Measurements from ENCODE around the gene PAIP1.
"Not testable (repeated sequence)": the region's sequence is repeated elsewhere in the genome, so short reads cannot be mapped to it uniquely, and the experiment has no call there.

PAIP1 gene, protein sequence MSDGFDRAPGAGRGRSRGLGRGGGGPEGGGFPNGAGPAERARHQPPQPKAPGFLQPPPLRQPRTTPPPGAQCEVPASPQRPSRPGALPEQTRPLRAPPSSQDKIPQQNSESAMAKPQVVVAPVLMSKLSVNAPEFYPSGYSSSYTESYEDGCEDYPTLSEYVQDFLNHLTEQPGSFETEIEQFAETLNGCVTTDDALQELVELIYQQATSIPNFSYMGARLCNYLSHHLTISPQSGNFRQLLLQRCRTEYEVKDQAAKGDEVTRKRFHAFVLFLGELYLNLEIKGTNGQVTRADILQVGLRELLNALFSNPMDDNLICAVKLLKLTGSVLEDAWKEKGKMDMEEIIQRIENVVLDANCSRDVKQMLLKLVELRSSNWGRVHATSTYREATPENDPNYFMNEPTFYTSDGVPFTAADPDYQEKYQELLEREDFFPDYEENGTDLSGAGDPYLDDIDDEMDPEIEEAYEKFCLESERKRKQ

GRCh38 chr5:43556857-43557542 lies at the start of gene PAIP1:
Gene PAIP1 (minus strand): TSS chr5:43557077. CDS start chr5:43556846, 231 bp downstream.
- DNase-seq (ENCODE audit: low read depth): peak; percentile 73

- DNase-seq (ENCODE audit: low read depth): no peak
Measured at GRCh38 chr5:43606351-43606750, 49.5 kb upstream of the PAIP1 start.

- no peak for DNase-seq (ENCODE audit: low read depth)
Measured at GRCh38 chr5:43604699-43605098, 47.8 kb upstream of the PAIP1 start.

DNA sequence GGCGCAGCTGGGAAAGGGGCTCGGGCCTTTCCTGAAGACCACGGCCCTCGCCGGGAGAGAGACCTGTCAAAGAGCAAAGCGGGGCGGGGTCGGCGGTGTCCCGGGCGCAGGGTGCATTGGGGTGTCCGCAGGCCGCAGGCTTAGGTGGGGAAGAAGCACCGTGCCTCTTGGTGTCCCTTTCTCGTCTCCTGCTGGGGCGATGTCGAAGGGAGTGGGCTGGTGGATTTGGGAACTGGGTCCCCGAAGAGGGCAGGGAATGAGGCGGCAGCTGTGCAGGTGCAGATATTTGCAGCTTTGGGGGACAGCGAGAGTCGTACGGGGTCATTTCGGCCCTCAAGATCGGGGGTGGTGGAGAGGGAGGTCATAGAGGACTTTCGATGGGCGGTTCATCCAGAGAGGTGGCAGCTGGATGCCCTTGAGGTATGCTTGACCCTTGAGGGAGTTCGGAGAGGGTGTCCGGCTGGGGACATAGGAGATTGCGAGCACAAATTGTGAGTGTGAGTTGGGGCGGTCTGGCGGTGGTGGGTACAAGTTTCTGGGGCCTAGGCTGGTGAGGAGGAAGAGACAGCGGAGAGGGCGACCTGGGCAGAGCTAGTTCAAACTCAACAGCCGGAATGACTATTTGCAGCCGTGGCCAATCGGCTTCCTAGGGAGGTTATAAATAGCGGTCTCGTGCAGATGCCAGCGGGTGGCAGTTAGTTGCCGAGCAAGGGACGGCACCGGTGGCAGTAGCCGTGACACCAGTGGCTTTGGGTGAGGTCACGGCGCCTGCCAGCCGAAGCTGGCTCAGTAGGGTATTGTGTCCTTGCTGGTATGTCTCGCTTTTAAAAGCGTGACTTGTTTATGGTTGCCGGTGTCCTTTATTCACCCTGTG lies 46.7 kb upstream of the PAIP1 start:
- peak; percentile 52 for DNase-seq (ENCODE audit: low read depth)

- peak; percentile 71 for DNase-seq (ENCODE audit: low read depth)
Measured at GRCh38 chr5:43602461-43603343, 45.8 kb upstream of the PAIP1 start, which contains the start of gene NNT. Gene NNT (plus strand): TSS chr5:43603180. CDS start chr5:43609196, 6,016 bp downstream.

DNA sequence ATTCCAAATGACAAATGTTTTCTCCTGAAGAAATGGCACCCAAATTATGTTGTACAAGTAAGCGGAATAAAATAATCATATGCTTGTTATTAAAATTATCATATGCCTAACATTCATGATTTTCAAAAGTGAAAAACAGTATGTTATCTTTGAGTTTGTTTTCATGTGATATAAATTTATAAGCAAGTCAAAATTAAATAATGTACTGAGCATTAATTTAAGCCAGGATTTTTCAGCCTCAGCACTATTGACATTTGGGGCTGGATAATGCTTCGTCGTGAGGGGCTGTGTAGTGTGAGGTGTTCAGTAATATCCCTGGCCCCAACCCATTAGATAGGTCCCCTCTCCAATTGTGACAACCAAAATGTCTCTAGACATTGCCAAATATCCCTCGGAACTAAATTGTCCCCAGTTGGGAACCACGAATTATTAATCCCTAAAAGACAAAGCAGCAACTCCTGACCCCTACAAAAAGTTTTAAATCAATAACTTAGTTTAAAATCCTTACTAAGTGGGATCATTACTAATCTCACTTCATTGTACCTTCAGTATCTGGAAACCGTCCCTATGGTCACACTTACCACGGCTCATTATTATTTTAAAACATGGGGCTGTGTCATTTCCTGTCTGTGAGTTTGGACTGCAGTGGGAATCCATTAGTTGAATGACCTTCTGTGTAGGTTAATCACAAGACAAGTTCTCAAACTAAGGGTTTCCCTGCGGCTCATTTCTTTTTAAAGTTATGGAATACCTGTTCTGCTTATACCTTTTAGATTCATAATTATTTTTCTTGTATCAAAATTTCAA lies 44.8 kb upstream of the PAIP1 start:
- DNase-seq (ENCODE audit: low read depth): no peak

- not testable (repeated sequence) for DNase-seq (ENCODE audit: low read depth)
Measured at GRCh38 chr5:43598927-43599326, 42.0 kb upstream of the PAIP1 start.

DNA sequence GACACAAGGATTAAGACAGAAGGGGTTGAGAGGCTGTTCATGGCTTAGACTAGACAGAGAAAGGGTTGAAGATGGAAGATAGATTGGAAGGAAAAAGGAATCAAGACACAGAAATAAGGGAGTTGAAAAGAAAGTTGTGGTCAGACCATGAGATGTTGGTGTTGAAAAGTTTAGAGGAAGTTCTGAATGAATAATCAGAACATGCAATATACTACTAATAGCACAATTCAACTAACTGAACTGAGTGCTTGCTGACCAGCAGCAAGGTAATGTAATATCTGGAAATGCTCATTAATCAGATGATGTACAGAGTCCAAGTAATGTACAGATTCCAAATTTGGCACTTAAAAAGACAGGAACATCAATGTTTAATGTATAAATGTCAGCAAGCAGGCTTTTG lies 35.5 kb upstream of the PAIP1 start:
- DNase-seq (ENCODE audit: low read depth): no peak

DNA sequence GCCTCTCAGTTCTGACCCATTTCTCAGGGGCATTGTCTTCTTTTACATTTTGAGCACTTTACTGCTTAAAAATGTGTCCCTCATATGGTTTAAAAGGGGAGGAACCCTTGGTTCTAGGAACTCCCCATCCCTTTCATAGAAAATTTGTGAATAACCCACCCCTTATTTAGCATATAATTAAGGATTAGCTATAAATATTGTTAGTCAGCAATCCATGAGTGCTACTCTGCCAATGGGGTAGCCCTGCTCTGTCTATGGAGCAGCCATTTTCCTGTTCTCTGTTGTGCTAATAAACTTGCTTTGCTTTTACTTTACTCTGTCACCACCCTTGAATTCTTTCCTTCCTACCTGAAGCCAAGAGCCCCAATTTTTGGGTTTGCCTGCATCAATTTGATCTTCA lies 33.8 kb upstream of the PAIP1 start:
- DNase-seq (ENCODE audit: low read depth): no peak

DNA sequence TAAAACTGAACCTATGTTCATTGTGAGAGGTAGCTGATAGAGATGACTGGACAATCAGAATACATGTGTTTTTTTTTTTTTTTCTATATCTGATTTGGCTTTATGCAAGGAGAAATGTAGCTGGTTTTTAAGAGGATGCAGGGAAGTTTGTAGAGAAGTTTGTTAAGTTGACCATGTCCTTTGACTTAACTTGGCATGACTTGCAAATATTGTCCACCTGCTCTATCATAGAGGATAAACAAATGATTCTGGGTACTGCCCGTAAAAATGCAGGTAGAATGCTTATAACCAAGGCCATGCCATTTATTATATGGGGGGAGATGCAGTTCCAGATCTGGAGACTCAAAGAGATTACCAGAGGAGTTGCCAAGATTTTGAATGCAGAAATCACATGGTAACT lies 32.4 kb upstream of the PAIP1 start:
- no peak for DNase-seq (ENCODE audit: low read depth)

GRCh38 chr5:43588842-43589241 lies 32.0 kb upstream of the PAIP1 start:
- no peak for DNase-seq (ENCODE audit: low read depth)

- DNase-seq (ENCODE audit: low read depth): no peak
Measured at GRCh38 chr5:43584166-43584699, 27.4 kb upstream of the PAIP1 start.

DNA sequence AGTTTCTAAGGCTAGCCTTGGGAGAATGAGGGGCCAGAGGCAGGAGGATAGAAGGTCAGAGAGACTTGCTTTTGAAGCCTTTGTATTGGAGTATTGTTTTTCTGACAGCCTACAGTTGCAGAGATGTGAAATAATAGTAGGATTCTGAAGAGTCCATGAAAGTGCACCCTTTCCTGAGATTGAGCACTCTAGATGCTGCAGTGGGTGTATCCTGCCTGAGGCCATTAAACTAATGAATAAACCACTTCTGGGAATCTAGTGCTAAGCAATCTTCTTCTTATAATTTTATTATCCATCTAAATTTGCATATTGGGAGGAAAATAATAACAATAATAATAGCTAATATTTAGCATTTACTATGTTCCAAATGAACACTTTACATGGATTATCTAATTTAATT lies 26.8 kb upstream of the PAIP1 start:
- no peak for DNase-seq (ENCODE audit: low read depth)

DNA sequence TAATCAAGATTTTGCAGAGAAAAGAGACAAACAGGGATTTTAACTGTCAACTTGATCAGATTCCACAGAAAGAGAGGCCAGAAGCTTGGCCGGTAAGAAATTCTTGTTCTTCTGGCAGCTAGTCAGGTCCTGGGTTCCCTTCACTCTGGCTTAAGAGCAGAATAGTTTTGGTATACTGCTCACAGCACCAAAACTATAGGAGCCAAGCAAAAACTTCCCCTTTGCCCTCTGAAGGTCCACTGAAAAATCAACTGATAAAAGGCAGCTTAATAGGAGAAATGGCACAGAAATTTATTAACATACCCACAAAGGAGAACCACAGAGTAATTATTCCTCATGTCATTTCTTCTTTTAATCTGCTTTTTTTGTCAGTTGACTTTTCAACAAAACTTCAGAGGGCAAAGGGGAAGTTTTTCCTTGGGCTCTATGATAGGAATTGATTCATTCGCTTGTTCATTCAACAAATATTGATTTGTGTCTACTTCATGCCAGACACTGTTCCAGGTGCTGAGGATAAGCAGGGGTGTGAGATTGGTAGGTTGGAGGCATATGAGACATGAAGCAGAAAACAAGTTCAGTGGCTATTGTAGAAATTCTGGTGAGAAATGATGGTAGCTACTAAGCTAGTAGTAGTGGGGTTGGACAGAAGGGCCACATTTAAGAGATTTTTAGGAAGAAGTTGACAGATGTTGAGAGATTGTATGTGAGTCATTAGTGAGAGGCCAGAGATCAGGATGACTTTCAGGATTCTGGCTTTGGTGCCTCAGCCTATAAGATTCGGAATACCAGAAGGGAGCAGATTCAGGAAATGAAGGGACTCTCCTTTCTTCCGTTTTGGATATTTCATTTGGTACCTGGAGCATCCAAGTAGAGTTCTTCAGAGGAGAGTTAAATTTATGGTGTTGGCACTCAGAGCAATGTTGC lies 25.5 kb upstream of the PAIP1 start:
- no peak for DNase-seq (ENCODE audit: low read depth)

- DNase-seq (ENCODE audit: low read depth): no peak
Measured at GRCh38 chr5:43581398-43581797, 24.5 kb upstream of the PAIP1 start.

DNA sequence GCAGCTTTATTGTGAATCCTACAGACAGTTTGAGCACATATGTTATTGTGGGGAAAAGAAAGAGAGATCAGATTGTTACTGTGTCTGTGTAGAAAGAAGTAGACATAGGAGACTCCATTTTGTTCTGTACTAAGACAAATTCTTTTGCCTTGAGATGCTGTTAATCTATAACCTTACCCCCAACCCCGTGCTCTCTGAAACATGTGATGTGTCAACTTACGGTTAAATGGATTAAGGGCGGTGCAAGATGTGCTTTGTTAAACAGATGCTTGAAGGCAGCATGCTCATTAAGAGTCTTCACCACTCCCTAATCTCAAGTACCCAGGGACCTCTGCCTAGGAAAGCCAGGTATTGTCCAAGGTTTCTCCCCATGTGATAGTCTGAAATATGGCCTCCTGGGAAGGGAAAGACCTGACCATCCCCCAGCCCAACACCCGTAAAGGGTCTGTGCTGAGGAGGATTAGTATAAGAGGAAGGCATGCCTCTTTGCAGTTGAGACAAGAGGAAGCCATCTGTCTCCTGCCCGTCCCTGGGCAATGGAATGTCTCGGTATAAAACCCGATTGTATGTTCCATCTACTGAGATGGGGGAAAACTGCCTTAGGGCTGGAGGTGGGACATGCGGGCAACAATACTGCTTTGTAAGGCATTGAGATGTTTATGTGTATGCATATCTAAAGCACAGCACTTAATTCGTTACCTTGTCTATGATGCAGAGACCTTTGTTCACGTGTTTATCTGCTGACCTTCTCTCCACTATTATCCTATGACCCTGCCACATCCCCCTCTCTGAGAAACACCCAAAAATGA lies 23.7 kb upstream of the PAIP1 start:
- not testable (repeated sequence) for DNase-seq (ENCODE audit: low read depth)

DNA sequence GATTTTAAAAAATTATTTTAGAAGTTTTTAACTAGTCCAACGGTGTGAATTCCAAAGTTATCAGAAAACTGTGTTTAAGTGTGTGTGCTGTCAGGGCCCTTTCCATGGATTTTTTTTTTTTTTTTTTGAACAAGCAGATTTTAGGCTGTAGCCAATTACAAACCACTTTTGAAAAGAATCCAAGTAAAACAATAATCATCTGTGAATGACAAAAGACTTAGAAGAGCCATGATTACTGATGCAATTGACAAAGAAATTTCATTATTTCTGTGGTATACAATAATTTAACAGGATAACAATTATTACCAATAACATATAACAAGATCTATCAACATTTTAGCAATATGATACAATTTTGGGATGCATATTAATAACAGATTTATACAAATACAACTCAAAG lies 16.2 kb upstream of the PAIP1 start:
- DNase-seq (ENCODE audit: low read depth): no peak

DNA sequence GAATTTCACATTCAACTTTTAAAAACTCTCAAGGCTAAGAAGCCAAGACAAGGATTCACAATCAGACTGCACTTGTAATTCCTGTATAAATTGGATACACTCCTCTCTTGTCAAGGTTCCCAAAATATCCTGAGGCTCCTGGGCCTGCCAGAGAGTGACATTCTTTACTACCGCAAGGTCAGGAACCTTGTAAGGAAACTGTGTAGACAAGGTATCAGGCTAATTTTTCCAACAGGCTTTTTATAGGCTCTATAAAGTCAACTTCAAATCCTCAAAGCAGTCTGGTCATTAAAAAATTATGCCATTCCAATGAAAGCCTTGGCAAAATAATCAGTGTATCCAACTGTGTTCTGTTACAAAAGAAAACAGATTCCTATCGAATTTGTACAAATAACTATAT lies 15.5 kb upstream of the PAIP1 start:
- DNase-seq (ENCODE audit: low read depth): no peak

Measured in activated T-cell treated with anti-CD3 and anti-CD28 coated beads for 24 hours (primary cell).